Measurements from ENCODE around the gene C5orf47. TPM values are rescaled to one million over a fixed set of nuclear protein-coding genes. Genes with fewer than 3 reads are reported as not detected.

Gene C5orf47
- total RNA-seq, 3 donors from 2014 or later = not detected

GRCh38 chr5:173964506-173964905, 24.5 kb upstream of the C5orf47 start:
- no peak for TF ChIP-seq CTCF (IDR thresholded peaks at IDR 0.05)
- DNase-seq (no peak), ATAC-seq (no peak)
- Histone ChIP-seq H3K4me3 (no peak overlapping the region), H3K36me3 (ENCODE audit: low read depth) (no peaks in the 10 kb centered on the region), H3K4me1 (ENCODE audit: low read depth) (no peaks in the 10 kb centered on the region), H3K9me3 (no peaks in the 10 kb centered on the region)
- intact Hi-C loops (cut with DNase I, micrococcal nuclease) = no loop called here

- DNase-seq = no peak
- no peak for ATAC-seq
- intact Hi-C loops (cut with DNase I, micrococcal nuclease) = no loop called here
- no peaks in the 10 kb centered on the region for H3K36me3 ChIP-seq (ENCODE audit: low read depth)
- no peak overlapping the region for H3K4me3 ChIP-seq
- no peaks in the 10 kb centered on the region for H3K9me3 ChIP-seq
- TF ChIP-seq CTCF (IDR thresholded peaks at IDR 0.05) = no peak
- H3K4me1 ChIP-seq (ENCODE audit: low read depth) = no peaks in the 10 kb centered on the region
These were observed 21.7 kb upstream of the C5orf47 start for GRCh38 chr5:173967241-173967640.

- peaks cover 4% of the 10 kb centered on the region for H3K4me1 ChIP-seq (ENCODE audit: low read depth)
- DNase-seq = no peak
- no peaks in the 10 kb centered on the region for H3K9me3 ChIP-seq
- no peak for ATAC-seq
- H3K36me3 ChIP-seq (ENCODE audit: low read depth) = no peaks in the 10 kb centered on the region
- intact Hi-C loops (cut with DNase I, micrococcal nuclease) = no loop called here
- H3K4me3 ChIP-seq = no peak overlapping the region
- TF ChIP-seq CTCF (IDR thresholded peaks at IDR 0.05) = no peak
These were observed 20.7 kb upstream of the C5orf47 start for GRCh38 chr5:173968154-173968797.

- no peaks in the 10 kb centered on the region for H3K9me3 ChIP-seq
- ATAC-seq = no peak
- intact Hi-C loops (cut with DNase I, micrococcal nuclease) = loop anchor here in 1 of 2 donors (5.0 kb wide), 1 partner anchor 352 kb away; the partner anchor contains the start of gene BOD1
- DNase-seq = no peak
- H3K4me1 ChIP-seq (ENCODE audit: low read depth) = peaks cover 7% of the 10 kb centered on the region
- no peak overlapping the region for H3K4me3 ChIP-seq
- TF ChIP-seq CTCF (IDR thresholded peaks at IDR 0.05) = no peak
- no peaks in the 10 kb centered on the region for H3K36me3 ChIP-seq (ENCODE audit: low read depth)
These were observed 19.6 kb upstream of the C5orf47 start for GRCh38 chr5:173969167-173970049.

- no peak overlapping the region for H3K4me3 ChIP-seq
- DNase-seq (no peak), ATAC-seq (no peak)
- H3K36me3 ChIP-seq (ENCODE audit: low read depth) = no peaks in the 10 kb centered on the region
- TF ChIP-seq CTCF (IDR thresholded peaks at IDR 0.05) = no peak
- intact Hi-C loops (cut with DNase I, micrococcal nuclease) = loop anchor here in 1 of 2 donors (5.0 kb wide), 1 partner anchor 354 kb away; the partner anchor contains the start of gene BOD1
- H3K9me3 ChIP-seq = no peaks in the 10 kb centered on the region
- H3K4me1 ChIP-seq (ENCODE audit: low read depth) = peaks cover 7% of the 10 kb centered on the region
These were observed 17.9 kb upstream of the C5orf47 start for GRCh38 chr5:173970878-173971650.
